ENCODE results near the gene PTPRT. TPM values are rescaled to one million over a fixed set of nuclear protein-coding genes. Genes with fewer than 3 reads are reported as not detected.

Gene PTPRT
- total and polyA plus RNA-seq, 2 of the 13 experiments (the other 11 are each of a cell fraction or from before 2014, with no cell fraction given) = under 0.01 to 0.09 TPM

- H3K79me2 ChIP-seq (ENCODE audit: insufficient read depth, low read length) = no peaks in the 10 kb centered on the region
- no peak overlapping the region for H3K9ac ChIP-seq (ENCODE audit: insufficient read depth, low read depth, low read length)
- no TSS peak for BruUV-seq (replicated peaks)
- H3K36me3 ChIP-seq (replicated peaks in 1 of 2; ENCODE audit: control insufficient read depth in 1 of 2, insufficient read depth in 2 of 2, low read length in 2 of 2) = no peaks in the 10 kb centered on the region
- H3K27me3 ChIP-seq (ENCODE audit: control insufficient read depth in 1 of 2, insufficient read depth in 2 of 2, low read length in 2 of 2) = no peaks in the 10 kb centered on the region
- H2AFZ ChIP-seq (ENCODE audit: low read length) = no peak overlapping the region
- no peak overlapping the region for H3K27ac ChIP-seq (ENCODE audit: extremely low read length, insufficient read depth, low read length)
- DNase-seq (ENCODE audit: low spot score) (no peak), FAIRE-seq (no peak), ATAC-seq (no peak)
- no peak overlapping the region for H3K4me2 ChIP-seq (ENCODE audit: low read depth, low read length)
- H3K9me3 ChIP-seq (ENCODE audit: low read length) = peaks cover 16% of the 10 kb centered on the region; the same call in 1 of the 2 replicates
- H3K4me1 ChIP-seq (ENCODE audit: insufficient read depth, low read length) = no peaks in the 10 kb centered on the region
- POLR2A ChIA-PET = no interaction called here
- H4K20me1 ChIP-seq (ENCODE audit: insufficient read depth, low read length) = no peaks in the 10 kb centered on the region
- 0% methylated on average over 4 of the region's 4 CpGs for WGBS (ENCODE audit: low lambda C conversion rate)
- TF ChIP-seq ZNF577 (CRISPR knock-in tag; IDR thresholded peaks at IDR 0.05; ENCODE audit: borderline replicate concordance, low read depth) (no peak), ZNF407 (CRISPR knock-in tag; IDR thresholded peaks at IDR 0.05; ENCODE audit: not compliant biosample characterization) (no peak), ZNF263 (CRISPR knock-in tag; IDR thresholded peaks at IDR 0.05) (no peak), ZNF564 (CRISPR knock-in tag; IDR thresholded peaks at IDR 0.05) (no peak), NCOA1 (CRISPR knock-in tag; IDR thresholded peaks at IDR 0.05) (no peak), E2F1 (CRISPR knock-in tag; IDR thresholded peaks at IDR 0.05) (no peak), HOXA5 (CRISPR knock-in tag; IDR thresholded peaks at IDR 0.05) (no peak)
- TF ChIP-seq, protein P1, sequence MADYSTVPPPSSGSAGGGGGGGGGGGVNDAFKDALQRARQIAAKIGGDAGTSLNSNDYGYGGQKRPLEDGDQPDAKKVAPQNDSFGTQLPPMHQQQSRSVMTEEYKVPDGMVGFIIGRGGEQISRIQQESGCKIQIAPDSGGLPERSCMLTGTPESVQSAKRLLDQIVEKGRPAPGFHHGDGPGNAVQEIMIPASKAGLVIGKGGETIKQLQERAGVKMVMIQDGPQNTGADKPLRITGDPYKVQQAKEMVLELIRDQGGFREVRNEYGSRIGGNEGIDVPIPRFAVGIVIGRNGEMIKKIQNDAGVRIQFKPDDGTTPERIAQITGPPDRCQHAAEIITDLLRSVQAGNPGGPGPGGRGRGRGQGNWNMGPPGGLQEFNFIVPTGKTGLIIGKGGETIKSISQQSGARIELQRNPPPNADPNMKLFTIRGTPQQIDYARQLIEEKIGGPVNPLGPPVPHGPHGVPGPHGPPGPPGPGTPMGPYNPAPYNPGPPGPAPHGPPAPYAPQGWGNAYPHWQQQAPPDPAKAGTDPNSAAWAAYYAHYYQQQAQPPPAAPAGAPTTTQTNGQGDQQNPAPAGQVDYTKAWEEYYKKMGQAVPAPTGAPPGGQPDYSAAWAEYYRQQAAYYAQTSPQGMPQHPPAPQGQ (CRISPR knock-in tag; IDR thresholded peaks at IDR 0.05; ENCODE audit: borderline replicate concordance) = no peak
- in situ Hi-C loops (cut with HindIII; ENCODE audit: extremely low pct_ligation_motif_present, low pct_unique_long_range_greater_than_20kb) (no loop called here), intact Hi-C loops (cut with micrococcal nuclease; ENCODE audit: unreplicated experiment) (no loop called here)
- CTCF ChIA-PET (ENCODE audit: low intra/inter-chr PET ratio, low total read pairs) = no interaction called here
- no peak overlapping the region for H3K4me3 ChIP-seq (replicated peaks in 1 of 3; ENCODE audit: insufficient read depth in 1 of 3, low read depth in 2 of 3, low read length in 3 of 3)
These were observed 1108.8 kb downstream of the PTPRT start for GRCh38 chr20:42080956-42081355.
